Testis (tissue), 3 donors: ENCODE data around the gene UNC119. TPM values are rescaled to one million over a fixed set of nuclear protein-coding genes. Genes with fewer than 3 reads are reported as not detected.

Source experiments
- DNase-seq: peaks from one replicate; pipeline ENCODE4 v3.0.0-alpha.2; 2019
- H3K27ac ChIP-seq, 2 donors: fragments of 200-600 bp; sonication (generic); one replicate each; pipeline ENCODE4 v1.5.1; 2019
- H3K27me3 ChIP-seq: fragments of 200-600 bp; sonication (generic); one replicate; pipeline ENCODE4 v1.5.1; 2019
- H3K36me3 ChIP-seq: fragments of 200-600 bp; sonication (generic); one replicate; pipeline ENCODE4 v1.5.1; 2017; ENCODE audit warnings: low read depth; ENCODE audit errors: missing control alignments
- H3K4me1 ChIP-seq: fragments of 200-600 bp; sonication (generic); one replicate; pipeline ENCODE4 v1.5.1; 2019
- H3K4me3 ChIP-seq, 2 donors: fragments of 200-600 bp; sonication (generic); one replicate each; pipeline ENCODE4 v1.5.1; 2017 to 2019
- H3K9me3 ChIP-seq: fragments of 200-600 bp; sonication (generic); one replicate; pipeline ENCODE4 v1.5.1; 2017
- CTCF ChIP-seq, 3 experiments: fragments of 450-650 bp in 2 of 3; fragments of 200-600 bp in 1 of 3; sonication (generic) in 1 of 3; IDR thresholded peaks; one replicate each; pipeline ENCODE4 v1.5.1; 2016 to 2019; ENCODE audit warnings: antibody characterized with exemption in 3 of 3, mild to moderate bottlenecking in 2 of 3, moderate library complexity in 1 of 3
- POLR2A ChIP-seq: fragments of 450-650 bp; IDR thresholded peaks from one replicate; pipeline ENCODE4 v1.6.1; 2017; ENCODE audit warnings: antibody characterized with exemption, mild to moderate bottlenecking, moderate library complexity
- WGBS, 2 donors: methylation state at CpG; one replicate each; pipeline ENCODE4 v1.1.5; 2018; 5-methylcytosine and 5-hydroxymethylcytosine counted together
- intact Hi-C: fragments of 100-400 bp; cut with DNase I; formaldehyde crosslinking; loops from one replicate; pipeline ENCODE4 v1.15.1; 2023; ENCODE audit warnings: low total_unique reads
- polyA plus RNA-seq: library from polyadenylated mRNA; stranded (reverse); fragments of 350-450 nt; fragmentation: Illumina TruSeq; extraction: RNeasy Lipid Tissue Mini Kit (QIAGEN cat#74804); gene quantifications from one replicate; pipeline ENCODE4 v1.2.3, GENCODE V29; 2014; ENCODE audit warnings: low read depth, low replicate concordance; ENCODE audit not compliant: insufficient read depth
- total RNA-seq, 2 donors: library from RNA; depleted of rRNA; stranded (reverse); fragments of >200 nt; gene quantifications; one replicate each; pipeline ENCODE4 v1.2.3, GENCODE V29; 2016

Gene UNC119
- total and polyA plus RNA-seq, 3 donors from 2014 or later = 94.9 to 180 (median 175) TPM

GRCh38 chr17:28545787-28546415 is 6.5 kb downstream of the UNC119 start:
- 81 to 84% methylated on average over 5 to 6 of the region's 6 CpGs for WGBS, 2 donors
- intact Hi-C loops = no loop called here

GRCh38 chr17:28545141-28545503 is 7.3 kb downstream of the UNC119 start:
- intact Hi-C loops = no loop called here
- TF ChIP-seq CTCF (IDR thresholded peaks at IDR 0.05) (no peak), POLR2A (no peak)

More at GRCh38 chr17:28545787-28546415, 6.5 kb downstream of the UNC119 start:
- Histone ChIP-seq H3K36me3 (no peaks in the 10 kb centered on the region), H3K27ac (no peak overlapping the region), H3K4me3 (no peak overlapping the region), H3K27me3 (no peaks in the 10 kb centered on the region), H3K9me3 (no peaks in the 10 kb centered on the region), H3K4me1 (peaks cover 10% of the 10 kb centered on the region)
- TF ChIP-seq POLR2A = no peak
- no peak for TF ChIP-seq CTCF (IDR thresholded peaks at IDR 0.05)
- no peak for DNase-seq

GRCh38 chr17:28544402-28545140 is 7.9 kb downstream of the UNC119 start:
- intact Hi-C loops = no loop called here
- Histone ChIP-seq H3K27me3 (no peaks in the 10 kb centered on the region), H3K9me3 (no peaks in the 10 kb centered on the region), H3K36me3 (no peaks in the 10 kb centered on the region), H3K4me1 (peaks cover 3% of the 10 kb centered on the region), H3K27ac (no peak overlapping the region), H3K4me3 (no peak overlapping the region)
- TF ChIP-seq CTCF (IDR thresholded peaks at IDR 0.05) = no peak
- no peak for TF ChIP-seq POLR2A
- 88 to 92% methylated on average over 4 of the region's 4 CpGs for WGBS, 2 donors
- no peak for DNase-seq

More at GRCh38 chr17:28545141-28545503, 7.3 kb downstream of the UNC119 start:
- no peak for DNase-seq
- Histone ChIP-seq H3K4me3 (no peak overlapping the region), H3K36me3 (no peaks in the 10 kb centered on the region), H3K27ac (no peak overlapping the region), H3K9me3 (no peaks in the 10 kb centered on the region), H3K4me1 (peaks cover 7% of the 10 kb centered on the region), H3K27me3 (no peaks in the 10 kb centered on the region)
- 91 to 94% methylated on average over 2 of the region's 2 CpGs for WGBS, 2 donors

GRCh38 chr17:28541439-28541838 is 11.0 kb downstream of the UNC119 start:
- H3K9me3 ChIP-seq = no peaks in the 10 kb centered on the region
- DNase-seq = no peak
- H3K4me3 ChIP-seq = no peak overlapping the region
- H3K27me3 ChIP-seq = no peaks in the 10 kb centered on the region
- no peaks in the 10 kb centered on the region for H3K4me1 ChIP-seq
- intact Hi-C loops = no loop called here
- no peak overlapping the region for H3K27ac ChIP-seq
- 92 to 94% methylated on average over 4 of the region's 4 CpGs for WGBS, 2 donors
- H3K36me3 ChIP-seq = no peaks in the 10 kb centered on the region
- no peak for TF ChIP-seq CTCF (IDR thresholded peaks at IDR 0.05)
- TF ChIP-seq POLR2A = no peak
